Neutrophil (primary cell): ENCODE results near the gene AMELX.

Experiments
- H3K27ac ChIP-seq: fragments of 200-600 bp; sonication (generic); 2 replicates; pipeline ENCODE4 v1.5.1; 2016; ENCODE audit warnings: mild to moderate bottlenecking, moderate library complexity
- H3K27me3 ChIP-seq: fragments of 200-600 bp; sonication (generic); 2 replicates; pipeline ENCODE4 v1.6.0; 2016; ENCODE audit warnings: mild to moderate bottlenecking
- H3K36me3 ChIP-seq: fragments of 200-600 bp; sonication (generic); 2 replicates; pipeline ENCODE4 v1.5.1; 2017
- H3K4me1 ChIP-seq, 2 experiments: fragments of 200-600 bp in 1 of 2; sonication (generic) in 1 of 2; 1 replicate in 1 of 2; 2 replicates in 1 of 2; pipeline versions ENCODE4 v1.5.1 to v1.6.1; 2013 to 2016; ENCODE audit warnings: low read depth in 1 of 2, low read length in 1 of 2, mild to moderate bottlenecking in 1 of 2, moderate library complexity in 1 of 2; ENCODE audit not compliant: control insufficient read depth in 1 of 2, insufficient read depth in 1 of 2
- H3K4me3 ChIP-seq, 2 experiments: fragments of 200-600 bp in 1 of 2; sonication (generic) in 1 of 2; 1 replicate in 1 of 2; 2 replicates in 1 of 2; pipeline ENCODE4 v1.5.1; 2013 to 2016; ENCODE audit warnings: low read depth in 1 of 2, low read length in 1 of 2, mild to moderate bottlenecking in 1 of 2, moderate library complexity in 1 of 2
- H3K9me3 ChIP-seq: fragments of 200-600 bp; sonication (generic); 2 replicates; pipeline ENCODE4 v1.5.1; 2016
- TF ChIP-seq, protein P1 (sequence below): fragments of 200-600 bp; sonication (generic); IDR thresholded peaks from 2 replicates; pipeline ENCODE4 v1.5.1; 2016; ENCODE audit warnings: antibody characterized with exemption

Gene AMELX

DNA sequence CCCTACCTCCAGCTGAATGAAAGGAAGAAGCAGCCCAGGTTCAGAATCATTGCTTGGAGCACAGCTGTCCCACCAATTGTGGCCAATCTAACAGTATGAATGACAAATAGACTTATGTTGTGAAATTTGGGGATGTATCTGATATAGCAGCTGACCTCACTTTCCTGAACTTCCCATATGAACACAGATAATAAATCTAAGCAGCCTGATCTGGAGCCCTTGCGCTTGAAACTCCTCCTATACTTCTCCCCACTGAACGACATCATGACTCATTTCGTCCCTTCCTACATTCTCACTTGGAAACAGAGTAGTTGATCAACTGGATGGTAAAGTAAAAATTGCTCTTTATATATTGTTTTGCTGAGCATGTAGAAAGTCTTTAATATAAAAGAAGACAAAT, 24.2 kb upstream of the AMELX start:
- no peaks in the 10 kb centered on the region for H3K4me1 ChIP-seq
- H3K36me3 ChIP-seq: no peaks in the 10 kb centered on the region
- no peaks in the 10 kb centered on the region for H3K9me3 ChIP-seq
- no peaks in the 10 kb centered on the region for H3K27me3 ChIP-seq
- TF ChIP-seq, protein P1, sequence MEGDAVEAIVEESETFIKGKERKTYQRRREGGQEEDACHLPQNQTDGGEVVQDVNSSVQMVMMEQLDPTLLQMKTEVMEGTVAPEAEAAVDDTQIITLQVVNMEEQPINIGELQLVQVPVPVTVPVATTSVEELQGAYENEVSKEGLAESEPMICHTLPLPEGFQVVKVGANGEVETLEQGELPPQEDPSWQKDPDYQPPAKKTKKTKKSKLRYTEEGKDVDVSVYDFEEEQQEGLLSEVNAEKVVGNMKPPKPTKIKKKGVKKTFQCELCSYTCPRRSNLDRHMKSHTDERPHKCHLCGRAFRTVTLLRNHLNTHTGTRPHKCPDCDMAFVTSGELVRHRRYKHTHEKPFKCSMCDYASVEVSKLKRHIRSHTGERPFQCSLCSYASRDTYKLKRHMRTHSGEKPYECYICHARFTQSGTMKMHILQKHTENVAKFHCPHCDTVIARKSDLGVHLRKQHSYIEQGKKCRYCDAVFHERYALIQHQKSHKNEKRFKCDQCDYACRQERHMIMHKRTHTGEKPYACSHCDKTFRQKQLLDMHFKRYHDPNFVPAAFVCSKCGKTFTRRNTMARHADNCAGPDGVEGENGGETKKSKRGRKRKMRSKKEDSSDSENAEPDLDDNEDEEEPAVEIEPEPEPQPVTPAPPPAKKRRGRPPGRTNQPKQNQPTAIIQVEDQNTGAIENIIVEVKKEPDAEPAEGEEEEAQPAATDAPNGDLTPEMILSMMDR: no peak
- H3K4me3 ChIP-seq: no peak overlapping the region
- no peak overlapping the region for H3K27ac ChIP-seq

DNA sequence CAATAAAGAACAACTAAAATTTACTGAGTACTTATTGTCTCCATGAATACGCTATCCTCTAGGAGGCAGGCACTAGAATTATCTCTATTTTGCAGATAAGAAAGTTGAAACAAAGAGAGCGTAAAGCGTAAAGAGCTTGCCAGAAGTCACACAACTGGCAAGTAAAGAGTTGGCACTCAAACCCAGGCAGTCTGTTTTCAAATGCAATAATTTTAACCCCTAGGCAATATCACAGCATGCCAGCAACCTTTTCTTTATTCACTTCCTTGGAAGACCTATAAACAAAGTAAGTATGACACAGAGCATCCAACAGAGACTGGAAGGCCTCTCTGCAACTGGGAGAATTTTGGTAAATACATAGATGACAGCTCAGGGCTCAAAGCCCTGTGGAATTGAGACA, 23.2 kb upstream of the AMELX start:
- no peak overlapping the region for H3K27ac ChIP-seq
- H3K4me3 ChIP-seq: no peak overlapping the region
- TF ChIP-seq, protein P1: no peak
- H3K4me1 ChIP-seq: no peaks in the 10 kb centered on the region
- no peaks in the 10 kb centered on the region for H3K9me3 ChIP-seq
- H3K27me3 ChIP-seq: no peaks in the 10 kb centered on the region
- H3K36me3 ChIP-seq: no peaks in the 10 kb centered on the region

DNA sequence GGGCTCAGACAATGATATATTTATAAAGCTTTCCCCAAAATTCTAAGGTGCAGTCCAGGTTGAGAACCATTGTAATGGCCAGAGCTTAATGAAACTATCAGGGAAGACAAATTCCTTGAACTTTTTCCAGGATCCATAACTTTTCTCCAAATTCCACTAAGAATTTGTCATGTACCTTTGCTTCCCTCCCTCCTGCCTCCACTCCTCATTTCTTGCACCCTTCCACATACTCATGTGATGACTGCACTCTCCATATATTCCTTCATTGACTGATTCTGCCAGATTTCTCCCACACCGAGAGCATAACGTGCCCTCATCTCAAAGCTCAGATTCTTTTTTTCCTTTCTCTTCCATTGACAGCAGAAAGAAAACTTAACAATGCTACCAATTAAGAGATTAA, 20.9 kb upstream of the AMELX start:
- Histone ChIP-seq H3K4me1 (no peaks in the 10 kb centered on the region), H3K4me3 (no peak overlapping the region), H3K27me3 (no peaks in the 10 kb centered on the region), H3K27ac (no peak overlapping the region), H3K9me3 (no peaks in the 10 kb centered on the region), H3K36me3 (no peaks in the 10 kb centered on the region)
- TF ChIP-seq, protein P1: no peak

DNA sequence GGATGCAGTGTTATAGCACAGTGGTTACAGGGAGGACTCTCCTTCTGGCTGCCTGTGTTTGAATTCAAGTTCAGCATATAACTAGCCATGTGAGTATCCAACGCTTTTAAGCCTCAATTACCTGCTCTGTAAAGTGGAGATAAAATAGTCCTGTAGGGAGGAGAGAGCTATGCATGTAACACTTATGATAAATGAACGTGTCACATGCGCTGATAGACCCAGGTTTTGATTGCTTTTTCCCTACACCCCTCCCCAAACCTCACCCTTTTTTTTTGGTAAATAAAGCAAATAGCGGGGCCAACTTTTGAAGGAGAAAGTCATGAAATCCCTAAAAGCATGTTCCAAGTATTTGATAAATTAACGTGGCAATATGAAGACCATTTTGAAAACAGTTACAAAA, 20.4 kb upstream of the AMELX start:
- no peak overlapping the region for H3K4me3 ChIP-seq
- H3K4me1 ChIP-seq: no peaks in the 10 kb centered on the region
- H3K27me3 ChIP-seq: no peaks in the 10 kb centered on the region
- no peak overlapping the region for H3K27ac ChIP-seq
- no peaks in the 10 kb centered on the region for H3K36me3 ChIP-seq
- no peaks in the 10 kb centered on the region for H3K9me3 ChIP-seq
- TF ChIP-seq, protein P1: no peak

DNA sequence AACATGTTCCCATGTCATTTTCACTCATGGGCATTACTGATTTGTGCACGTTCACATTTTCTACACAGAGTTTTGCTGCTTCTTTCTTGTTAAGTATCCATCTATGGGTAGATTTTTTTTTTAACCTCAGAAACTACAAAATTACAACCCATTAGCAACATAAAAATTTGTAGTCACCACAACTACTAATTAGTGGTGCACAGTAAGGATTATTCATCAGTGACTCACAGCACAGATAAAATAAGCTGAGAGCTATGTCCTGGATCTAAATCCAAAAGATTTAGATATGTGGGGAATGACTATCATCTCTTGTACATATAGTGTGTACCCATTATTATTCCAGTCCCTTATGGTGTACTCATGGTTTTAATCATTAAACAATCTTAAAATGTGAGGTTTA, 19.7 kb upstream of the AMELX start:
- Histone ChIP-seq H3K9me3 (no peaks in the 10 kb centered on the region), H3K4me3 (no peak overlapping the region), H3K36me3 (no peaks in the 10 kb centered on the region), H3K27ac (no peak overlapping the region), H3K4me1 (no peaks in the 10 kb centered on the region), H3K27me3 (no peaks in the 10 kb centered on the region)
- TF ChIP-seq, protein P1: no peak

GRCh38 chrX:11282043-11282442, 11.2 kb upstream of the AMELX start:
- Histone ChIP-seq H3K36me3 (no peaks in the 10 kb centered on the region), H3K4me1 (no peaks in the 10 kb centered on the region), H3K9me3 (no peaks in the 10 kb centered on the region), H3K4me3 (no peak overlapping the region), H3K27me3 (no peaks in the 10 kb centered on the region), H3K27ac (no peak overlapping the region)
- TF ChIP-seq, protein P1: no peak
